Measurements from ENCODE around the gene INPP5A.
"Not testable (repeated sequence)": the region's sequence is repeated elsewhere in the genome, so short reads cannot be mapped to it uniquely, and the experiment has no call there.

INPP5A gene

DNA sequence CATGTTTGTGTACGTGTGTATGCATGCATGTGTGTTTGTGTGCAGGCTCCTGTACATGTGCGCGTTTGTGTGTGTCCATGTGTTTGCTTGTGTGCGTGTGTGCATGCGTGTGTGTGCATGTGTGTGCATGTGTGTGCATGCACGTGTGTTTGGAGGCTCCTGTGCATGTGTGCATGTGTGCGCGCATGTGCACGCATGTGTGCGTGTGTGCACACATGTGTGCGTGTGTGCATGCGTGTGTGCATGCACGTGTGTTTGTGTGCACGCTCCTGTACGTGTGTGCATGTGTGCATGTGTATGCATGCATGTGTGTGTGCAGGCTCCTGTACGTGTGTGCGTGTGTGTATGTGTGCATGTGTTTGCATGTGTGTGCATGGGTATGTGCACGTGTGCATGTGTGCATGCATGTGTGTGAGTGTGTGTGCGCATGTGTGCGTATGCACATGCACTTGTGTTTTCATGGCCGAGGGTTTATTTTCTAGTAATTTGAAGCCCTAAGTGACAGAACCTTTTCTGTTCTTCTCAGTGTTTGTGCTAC is 59.2 kb downstream of the INPP5A start:
- no peak for DNase-seq (ENCODE audit: low read depth in 3 of 3)

- no peak for DNase-seq (ENCODE audit: low read depth in 3 of 3)
Measured at GRCh38 chr10:132597654-132598053, 60.1 kb downstream of the INPP5A start.

- not testable (repeated sequence) for DNase-seq (ENCODE audit: low read depth in 3 of 3)
Measured at GRCh38 chr10:132599023-132599618, 61.5 kb downstream of the INPP5A start.

DNA sequence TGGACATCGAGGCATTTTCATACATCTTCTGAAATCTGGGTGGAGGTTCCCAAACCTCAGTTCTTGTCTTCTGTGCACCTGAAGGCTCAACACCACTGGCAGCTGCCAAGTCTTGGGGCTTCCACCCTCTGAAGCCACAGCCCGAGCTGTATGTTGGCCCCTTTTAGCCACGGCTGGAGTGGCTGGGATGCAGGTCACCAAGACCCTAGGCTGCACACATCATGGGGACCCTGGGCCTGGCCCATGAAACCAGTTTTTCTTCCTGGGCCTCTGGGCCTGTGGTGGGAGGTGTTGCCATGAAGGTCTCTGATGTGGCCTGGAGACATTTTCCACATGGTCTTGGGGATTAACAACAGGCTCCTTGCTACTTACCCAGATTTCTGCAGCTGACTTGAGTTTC is 62.1 kb downstream of the INPP5A start:
- DNase-seq (ENCODE audit: low read depth in 3 of 3), result no peak

GRCh38 chr10:132600416-132600815 is 62.8 kb downstream of the INPP5A start:
- no peak for DNase-seq (ENCODE audit: low read depth in 3 of 3)

DNA sequence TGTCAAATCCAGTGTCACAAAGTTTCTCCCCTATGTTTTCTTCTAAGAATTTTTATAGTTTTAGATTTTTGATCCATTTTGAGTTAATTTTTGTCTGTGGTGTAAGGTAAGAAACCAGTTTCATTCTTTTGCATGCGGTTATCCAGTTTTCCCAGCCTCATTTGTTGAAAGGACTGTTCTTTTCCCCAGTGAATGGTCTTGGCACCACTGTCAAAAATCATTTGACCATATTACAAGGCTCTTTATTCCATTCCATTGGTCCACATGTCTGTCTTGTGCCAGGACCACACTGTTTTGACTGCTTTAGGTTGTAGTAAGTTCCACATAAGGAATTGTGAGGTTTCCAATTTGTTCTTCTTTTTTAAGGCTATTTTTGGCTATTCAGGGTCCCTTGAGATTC is 64.0 kb downstream of the INPP5A start:
- no peak for DNase-seq (ENCODE audit: low read depth in 3 of 3)

GRCh38 chr10:132602614-132603013 is 65.0 kb downstream of the INPP5A start:
- no peak for DNase-seq (ENCODE audit: low read depth in 3 of 3)

DNA sequence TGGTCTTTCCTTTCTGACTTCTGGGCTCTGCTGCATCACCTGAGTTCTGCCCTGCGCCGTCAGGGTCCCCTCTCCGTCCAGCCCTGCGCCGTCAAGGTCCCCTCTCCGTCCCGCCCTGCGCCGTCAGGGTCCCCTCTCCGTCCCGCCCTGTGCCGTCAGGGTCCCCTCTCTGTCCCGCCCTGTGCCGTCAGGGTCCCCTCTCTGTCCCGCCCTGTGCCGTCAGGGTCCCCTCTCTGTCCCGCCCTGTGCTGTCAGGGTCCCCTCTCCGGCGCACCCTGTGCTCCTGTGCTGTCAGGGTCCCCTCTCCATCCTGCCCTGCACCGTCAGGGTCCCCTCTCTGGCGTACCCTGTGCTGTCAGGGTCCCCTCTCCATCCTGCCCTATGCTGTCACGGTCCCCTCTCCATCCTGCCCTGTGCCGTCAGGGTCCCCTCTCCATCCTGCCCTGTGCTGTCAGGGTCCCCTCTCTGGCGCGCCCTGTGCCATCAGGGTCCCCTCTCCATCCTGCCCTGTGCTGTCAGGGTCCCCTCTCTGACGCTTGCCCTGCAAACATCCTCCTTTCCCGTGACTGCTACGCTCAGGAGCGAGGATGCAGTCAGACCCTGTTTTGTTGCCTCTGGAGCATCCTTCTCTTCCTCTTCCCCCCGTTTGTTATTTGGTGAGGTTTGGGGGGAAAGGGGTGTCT is 66.4 kb downstream of the INPP5A start:
- no peak for DNase-seq (ENCODE audit: low read depth in 3 of 3)

GRCh38 chr10:132604686-132605085 is 67.1 kb downstream of the INPP5A start:
- DNase-seq (ENCODE audit: low read depth in 3 of 3), result no peak

DNA sequence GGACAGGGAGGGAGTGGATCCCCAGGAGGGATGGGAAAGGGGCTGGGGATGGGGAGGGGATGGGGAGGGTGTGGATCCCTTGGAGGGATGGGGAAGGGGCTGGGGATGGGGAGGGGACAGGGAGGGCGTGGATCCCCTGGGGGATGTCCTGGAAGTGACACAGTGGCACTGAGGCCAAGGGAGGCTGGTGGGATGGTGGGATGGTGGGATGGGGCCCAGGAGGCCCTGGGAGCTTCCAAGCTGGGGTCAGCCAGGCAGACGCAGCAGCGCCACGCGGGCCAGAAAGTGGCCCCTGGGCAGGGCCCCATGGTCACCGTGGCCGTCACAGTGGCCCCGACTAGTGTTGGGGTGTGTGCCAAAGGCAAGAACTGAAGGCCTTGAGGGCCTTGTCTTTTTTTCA is 67.8 kb downstream of the INPP5A start:
- no peak for DNase-seq (ENCODE audit: low read depth in 3 of 3)

DNA sequence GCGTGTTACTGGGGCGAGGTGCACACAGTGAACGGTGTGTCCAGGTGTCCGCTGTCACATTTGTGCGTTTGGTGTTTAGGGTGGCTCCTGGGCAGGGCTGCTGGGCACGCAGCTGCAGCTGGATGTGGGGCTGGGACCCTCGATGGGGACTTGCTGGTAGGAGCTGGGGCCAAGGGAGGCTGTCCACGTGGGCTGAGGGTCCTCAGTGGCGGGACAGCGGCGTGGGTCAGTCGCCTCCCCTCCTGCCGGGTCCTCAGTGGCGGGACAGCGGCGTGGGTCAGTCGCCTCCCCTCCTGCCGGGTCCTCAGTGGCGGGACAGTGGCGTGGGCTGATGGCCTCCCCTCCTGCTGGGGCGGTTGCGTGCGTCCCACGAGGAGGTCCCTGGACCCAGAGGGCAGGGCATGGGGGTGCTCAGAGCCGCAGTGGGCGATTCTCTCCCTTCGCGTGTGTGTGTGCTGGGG is 68.5 kb downstream of the INPP5A start:
- no peak for DNase-seq (ENCODE audit: low read depth in 3 of 3)

DNA sequence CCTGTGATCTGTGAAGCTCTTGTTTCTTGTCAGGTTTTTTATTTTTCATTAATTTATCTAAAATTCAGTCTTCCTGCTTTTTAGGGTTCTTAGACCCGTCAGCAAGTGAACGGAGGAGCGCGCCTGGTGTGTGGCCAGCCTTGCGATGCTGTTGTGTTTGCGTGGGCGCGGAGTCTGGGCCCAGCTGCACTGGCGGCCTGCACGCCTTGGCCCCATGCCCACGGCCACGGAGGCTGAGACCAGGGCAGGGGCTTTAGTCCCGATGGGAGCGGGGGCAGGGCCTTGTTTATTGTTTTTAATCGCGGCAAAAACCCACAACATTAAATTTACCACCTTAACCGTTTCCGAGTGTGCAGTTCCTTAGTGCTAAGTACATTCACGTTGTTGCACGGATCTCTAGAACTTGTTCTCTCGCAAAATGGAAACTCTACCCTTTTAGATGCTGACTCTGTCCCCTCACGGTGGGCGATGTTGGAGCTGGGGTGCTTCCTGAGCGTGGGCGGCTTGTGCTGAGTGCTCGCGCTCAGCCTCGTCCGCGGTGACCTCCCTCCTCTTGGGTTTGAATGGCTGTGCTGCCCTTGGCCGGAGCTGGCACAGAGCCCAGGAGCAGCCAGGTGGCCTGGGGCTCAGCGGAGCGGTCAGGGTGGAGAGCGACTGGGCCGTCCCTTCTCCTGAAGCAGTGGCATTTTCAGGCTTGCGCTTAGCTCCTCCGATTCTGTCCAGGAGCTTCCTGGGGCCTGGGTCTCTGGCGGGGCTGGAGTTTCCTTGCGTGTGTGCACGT is 69.1 kb downstream of the INPP5A start:
- DNase-seq (ENCODE audit: low read depth in 3 of 3), result no peak

- no peak for DNase-seq (ENCODE audit: low read depth in 3 of 3)
Measured at GRCh38 chr10:132607491-132607890, 69.9 kb downstream of the INPP5A start.

- DNase-seq (ENCODE audit: low read depth in 3 of 3), result no peak
Measured at GRCh38 chr10:132607961-132608495, 70.4 kb downstream of the INPP5A start.

- no peak for DNase-seq (ENCODE audit: low read depth in 3 of 3)
Measured at GRCh38 chr10:132608511-132609195, 71.1 kb downstream of the INPP5A start.

- no peak for DNase-seq (ENCODE audit: low read depth in 3 of 3)
Measured at GRCh38 chr10:132609211-132609610, 71.6 kb downstream of the INPP5A start.

GRCh38 chr10:132610071-132610701 is 72.6 kb downstream of the INPP5A start:
- DNase-seq (ENCODE audit: low read depth in 3 of 3), result no peak

- no peak for DNase-seq (ENCODE audit: low read depth in 3 of 3)
Measured at GRCh38 chr10:132611026-132611910, 73.7 kb downstream of the INPP5A start.

DNA sequence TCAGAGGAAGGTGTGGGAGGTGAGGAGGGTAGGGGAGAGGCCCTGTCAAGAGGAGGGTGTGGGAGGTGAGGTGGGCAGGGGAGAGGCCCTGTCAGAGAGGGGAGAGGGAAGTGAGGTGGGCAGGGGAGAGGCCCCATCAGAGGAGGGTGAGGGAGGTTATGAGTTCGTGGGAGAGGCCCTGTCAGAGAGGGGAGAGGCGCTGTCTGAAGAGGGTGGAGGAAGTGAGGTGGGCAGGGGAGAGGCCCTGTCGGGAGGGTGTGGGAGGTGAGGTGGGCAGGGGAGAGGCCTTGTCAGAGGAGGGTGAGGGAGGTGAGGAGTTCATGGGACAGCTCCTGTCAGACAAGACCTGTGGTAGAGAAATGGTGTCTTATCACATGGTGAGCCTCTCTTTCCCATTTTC is 74.4 kb downstream of the INPP5A start:
- DNase-seq (ENCODE audit: low read depth in 3 of 3), result no peak
